PC-3 (cell line): ENCODE measurements around the gene KRTAP12-4.

ENCODE experiments used
- EZH2 ChIP-seq: fragments of 300-600 bp; sonication (generic); IDR thresholded peaks from one replicate; pipeline ENCODE4 v1.6.1; 2017; ENCODE audit warnings: antibody characterized with exemption, mild to moderate bottlenecking, low read length; ENCODE audit not compliant: unreplicated experiment
- EZH2phosphoT487 ChIP-seq: fragments of 300-600 bp; sonication (generic); IDR thresholded peaks from 2 replicates; pipeline ENCODE4 v1.6.1; 2018; ENCODE audit warnings: mild to moderate bottlenecking, antibody characterized with exemption, low read length, borderline replicate concordance
- TF ChIP-seq, protein P1 (sequence below): fragments of 300-600 bp; sonication (generic); conservative IDR thresholded peaks from 2 replicates; pipeline ENCODE4 v1.5.1; 2017; ENCODE audit warnings: antibody characterized with exemption, low read depth, mild to moderate bottlenecking, low read length

DNA sequence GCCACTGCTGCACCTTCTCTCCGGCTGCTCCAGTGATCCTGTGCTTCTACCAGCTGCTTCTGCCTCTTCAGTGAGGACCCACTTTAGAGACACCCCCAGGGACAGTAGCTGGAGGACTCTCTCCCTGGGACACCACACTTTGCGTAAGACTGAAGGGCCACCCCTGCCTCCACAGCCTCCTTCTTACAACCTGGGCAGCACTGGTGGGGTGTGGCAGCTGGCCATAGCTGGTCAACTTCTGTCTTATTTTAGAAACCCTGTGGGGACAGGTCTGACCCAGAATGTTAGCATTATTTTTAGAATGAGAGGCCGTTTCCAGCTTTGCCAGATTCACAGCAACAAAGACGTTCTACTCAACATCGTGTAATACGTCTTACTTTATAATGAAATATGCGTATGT lies 28.7 kb downstream of the KRTAP12-4 start:
- TF ChIP-seq EZH2 (no peak), EZH2phosphoT487 (no peak)
- TF ChIP-seq, protein P1, sequence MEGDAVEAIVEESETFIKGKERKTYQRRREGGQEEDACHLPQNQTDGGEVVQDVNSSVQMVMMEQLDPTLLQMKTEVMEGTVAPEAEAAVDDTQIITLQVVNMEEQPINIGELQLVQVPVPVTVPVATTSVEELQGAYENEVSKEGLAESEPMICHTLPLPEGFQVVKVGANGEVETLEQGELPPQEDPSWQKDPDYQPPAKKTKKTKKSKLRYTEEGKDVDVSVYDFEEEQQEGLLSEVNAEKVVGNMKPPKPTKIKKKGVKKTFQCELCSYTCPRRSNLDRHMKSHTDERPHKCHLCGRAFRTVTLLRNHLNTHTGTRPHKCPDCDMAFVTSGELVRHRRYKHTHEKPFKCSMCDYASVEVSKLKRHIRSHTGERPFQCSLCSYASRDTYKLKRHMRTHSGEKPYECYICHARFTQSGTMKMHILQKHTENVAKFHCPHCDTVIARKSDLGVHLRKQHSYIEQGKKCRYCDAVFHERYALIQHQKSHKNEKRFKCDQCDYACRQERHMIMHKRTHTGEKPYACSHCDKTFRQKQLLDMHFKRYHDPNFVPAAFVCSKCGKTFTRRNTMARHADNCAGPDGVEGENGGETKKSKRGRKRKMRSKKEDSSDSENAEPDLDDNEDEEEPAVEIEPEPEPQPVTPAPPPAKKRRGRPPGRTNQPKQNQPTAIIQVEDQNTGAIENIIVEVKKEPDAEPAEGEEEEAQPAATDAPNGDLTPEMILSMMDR: no peak
